HG03520 (cell line): ENCODE results near the gene POU3F1.
A peak's percentile ranks its signal among the peaks of the same experiment; 100 is the strongest.

ENCODE experiments used
- ATAC-seq: cut with Tn5 transposase; IDR thresholded peaks from one replicate; pipeline ENCODE4 v1.9.1; 2021; ENCODE audit warnings: mild to moderate bottlenecking, moderate library complexity; ENCODE audit not compliant: unreplicated experiment

POU3F1 gene

GRCh38 chr1:38046333-38046883 lies at the start of gene POU3F1:
Gene POU3F1, minus strand, starts transcription at chr1:38046793. Its CDS starts 50 bp downstream, at chr1:38046743.
- peak; percentile 54 for ATAC-seq

DNA sequence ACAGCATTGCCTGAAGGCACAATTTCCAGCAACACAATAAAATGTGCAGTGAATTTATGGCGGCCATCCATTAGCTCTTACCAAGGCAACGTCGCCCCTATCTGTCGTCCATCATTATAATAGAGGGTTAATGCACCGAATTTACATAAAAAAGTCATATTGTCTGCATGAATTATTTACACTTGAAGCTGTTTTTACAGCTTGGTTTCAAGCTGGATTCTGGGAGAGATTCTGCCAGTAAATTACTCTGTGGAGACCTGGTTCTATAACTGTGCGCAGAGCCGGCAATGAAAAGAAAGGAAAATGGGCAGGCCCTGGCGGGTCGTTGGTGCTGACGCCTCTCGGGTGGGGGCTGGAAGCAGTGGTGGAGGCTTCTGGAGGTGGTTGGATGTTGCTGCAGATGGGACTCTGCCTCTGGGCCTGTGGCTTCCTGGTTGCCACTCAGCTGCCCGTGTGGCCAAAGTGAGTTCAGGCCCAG lies 48.9 kb upstream of the POU3F1 start:
- ATAC-seq, result no peak

GRCh38 chr1:38094711-38095290 lies 48.2 kb upstream of the POU3F1 start:
- ATAC-seq, result no peak

GRCh38 chr1:38093569-38094520 lies 47.3 kb upstream of the POU3F1 start:
- ATAC-seq, result no peak

GRCh38 chr1:38092256-38092655 lies 45.7 kb upstream of the POU3F1 start:
- no peak for ATAC-seq

DNA sequence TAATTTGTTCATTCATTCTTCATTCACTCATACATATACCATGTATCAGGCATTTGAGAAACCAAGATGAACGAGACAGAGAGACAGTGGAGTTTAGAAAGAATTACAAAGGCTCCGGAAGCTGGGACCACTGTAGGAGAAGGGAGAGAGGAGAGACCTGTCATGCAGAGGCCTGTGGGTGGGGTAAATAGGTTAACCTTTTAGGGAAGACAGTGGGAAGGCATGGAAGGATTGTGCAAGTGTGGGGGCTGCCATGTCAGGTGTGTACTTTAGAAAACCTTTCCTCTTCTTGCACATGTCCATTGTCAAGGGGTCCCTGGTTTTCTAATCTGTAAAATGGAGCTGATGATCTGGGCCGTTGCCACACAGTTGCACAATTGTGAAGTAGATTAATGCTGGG lies 44.2 kb upstream of the POU3F1 start:
- ATAC-seq, result no peak

- no peak for ATAC-seq
Observed at GRCh38 chr1:38089712-38090360, 43.2 kb upstream of the POU3F1 start.

DNA sequence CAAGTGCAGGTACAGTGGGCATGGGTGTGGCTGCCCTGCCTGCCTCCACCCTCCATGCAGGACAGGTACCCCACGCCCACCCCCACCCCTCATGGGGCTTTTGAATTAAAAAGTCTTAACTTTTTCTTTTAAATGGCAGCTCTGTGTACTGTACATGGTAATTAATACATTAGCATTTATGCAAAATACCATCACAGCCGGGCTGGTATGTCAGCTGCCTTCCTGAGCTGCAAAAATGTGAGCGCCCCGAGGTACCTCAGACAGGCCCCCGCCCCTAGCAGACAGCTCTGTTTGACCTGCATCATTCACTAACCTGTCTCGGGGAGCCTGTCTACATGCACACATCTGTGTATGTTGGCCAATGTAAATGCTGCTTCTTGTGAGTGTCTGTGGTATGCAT lies 42.2 kb upstream of the POU3F1 start:
- ATAC-seq, result no peak

DNA sequence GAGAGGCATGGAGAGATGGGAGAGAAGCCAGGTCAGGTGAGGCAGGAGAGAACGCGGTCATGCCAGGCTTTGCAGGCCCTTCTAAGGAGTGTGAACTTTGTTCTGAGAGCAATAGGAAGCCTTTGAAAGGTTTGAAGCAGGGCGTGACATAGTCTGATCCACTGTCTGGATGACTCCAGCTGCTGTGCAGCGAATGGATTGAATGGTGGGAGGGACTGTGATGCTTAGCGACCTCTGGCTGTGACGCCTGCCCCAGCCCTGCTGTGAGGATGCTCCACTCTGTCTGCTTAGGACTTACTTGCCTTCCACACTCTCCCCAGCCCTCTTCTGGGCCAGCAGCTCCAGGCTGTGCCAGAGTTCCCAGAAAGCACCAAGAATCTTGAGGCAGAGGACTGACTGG lies 41.8 kb upstream of the POU3F1 start:
- ATAC-seq, result no peak

GRCh38 chr1:38087676-38088075 lies 41.1 kb upstream of the POU3F1 start:
- ATAC-seq, result no peak

- ATAC-seq, result no peak
Observed at GRCh38 chr1:38085666-38086330, 39.2 kb upstream of the POU3F1 start.

DNA sequence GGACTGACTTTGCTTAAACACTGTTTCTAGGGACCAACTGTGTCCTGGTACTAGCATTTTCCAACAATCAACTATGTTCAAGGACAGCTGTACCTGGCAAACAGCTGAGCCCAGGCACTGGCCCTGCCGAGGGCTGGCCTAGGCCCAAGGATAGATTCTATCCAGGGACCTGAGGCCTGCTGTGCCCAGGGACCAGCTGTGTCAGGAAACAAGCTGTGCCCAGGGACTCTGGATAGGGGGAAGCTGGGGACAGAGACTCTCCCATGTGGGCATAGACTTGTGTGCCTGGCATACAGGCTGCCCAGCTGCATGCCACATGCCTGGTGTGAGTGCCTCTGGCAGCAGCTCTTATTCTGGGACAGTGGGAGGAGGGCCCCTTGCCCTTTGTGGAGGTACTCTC lies 38.1 kb upstream of the POU3F1 start:
- no peak for ATAC-seq

GRCh38 chr1:38084113-38084512 lies 37.5 kb upstream of the POU3F1 start:
- ATAC-seq, result no peak

- ATAC-seq, result no peak
Observed at GRCh38 chr1:38083541-38083940, 36.9 kb upstream of the POU3F1 start.

DNA sequence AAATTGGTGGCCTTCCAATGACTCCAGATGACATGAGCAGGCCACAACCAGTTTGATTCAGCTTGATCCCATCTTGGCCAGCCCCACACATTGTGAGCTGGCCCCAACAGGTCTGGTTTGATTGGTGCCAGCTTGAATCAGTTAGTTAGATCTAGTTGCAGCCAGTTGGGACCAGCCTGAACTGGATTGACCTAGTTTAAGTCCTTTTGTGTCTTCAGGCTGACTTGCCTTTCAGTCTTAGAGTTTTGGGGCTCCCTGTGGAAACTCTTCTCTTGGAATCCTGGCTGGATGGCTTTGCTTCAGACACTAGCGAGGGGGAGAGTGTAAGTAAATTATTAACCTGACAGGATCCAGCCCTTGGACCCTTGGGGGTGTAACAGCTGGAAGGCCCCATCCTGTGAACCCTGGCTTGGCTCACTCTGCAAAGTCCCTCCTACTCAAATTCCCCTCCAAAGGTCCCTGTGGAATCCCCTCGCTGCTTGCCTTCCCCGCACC lies 36.2 kb upstream of the POU3F1 start:
- no peak for ATAC-seq

DNA sequence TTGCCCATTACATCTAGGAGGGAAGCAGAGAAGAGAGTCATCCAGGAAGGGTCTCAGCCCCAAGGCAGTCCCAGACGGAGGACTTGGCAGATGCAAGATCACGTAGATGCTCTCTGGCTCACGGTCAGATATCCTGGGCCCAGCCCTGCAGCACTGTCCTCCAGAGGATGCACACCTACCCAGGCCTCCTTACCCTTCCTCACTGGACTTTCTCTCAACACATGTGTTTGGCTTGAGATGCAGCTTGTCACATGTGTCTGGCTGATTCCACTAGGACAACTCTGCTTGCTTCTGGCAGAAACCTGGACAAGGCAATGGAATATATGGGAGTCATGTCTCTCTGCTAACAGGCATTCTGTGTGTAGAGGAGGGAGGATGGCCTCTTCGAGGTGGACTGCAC lies 32.4 kb upstream of the POU3F1 start:
- no peak for ATAC-seq

- no peak for ATAC-seq
Observed at GRCh38 chr1:38077523-38078147, 31.0 kb upstream of the POU3F1 start.

- ATAC-seq, result no peak
Observed at GRCh38 chr1:38076455-38076854, 29.9 kb upstream of the POU3F1 start.

- ATAC-seq, result no peak
Observed at GRCh38 chr1:38076038-38076437, 29.4 kb upstream of the POU3F1 start.

- ATAC-seq, result no peak
Observed at GRCh38 chr1:38075191-38075590, 28.6 kb upstream of the POU3F1 start.
